ENCODE data around the gene LYPD6.

Gene LYPD6

DNA sequence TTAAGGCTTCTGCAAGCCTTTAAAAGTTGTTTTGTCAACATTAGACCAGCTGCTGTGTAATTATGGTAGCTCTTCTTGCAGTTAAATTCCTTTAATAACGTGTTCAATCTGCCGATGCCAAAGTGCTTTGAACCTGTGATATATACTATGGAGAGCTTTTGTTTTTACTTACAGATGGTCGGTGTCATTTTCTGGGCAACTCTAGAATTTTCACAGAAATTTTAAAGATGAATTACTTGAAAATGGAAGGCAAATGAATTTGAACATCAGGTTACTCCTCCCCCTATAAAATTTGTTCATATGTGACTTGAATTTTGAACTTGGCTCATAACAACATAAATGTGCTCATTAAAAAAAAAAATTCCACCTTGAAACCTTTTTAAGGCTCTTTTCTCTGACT lies 23.0 kb downstream of the LYPD6 start:
- FAIRE-seq = no peak

- FAIRE-seq = no peak
Observed at GRCh38 chr2:149355716-149356422, 25.5 kb downstream of the LYPD6 start.

DNA sequence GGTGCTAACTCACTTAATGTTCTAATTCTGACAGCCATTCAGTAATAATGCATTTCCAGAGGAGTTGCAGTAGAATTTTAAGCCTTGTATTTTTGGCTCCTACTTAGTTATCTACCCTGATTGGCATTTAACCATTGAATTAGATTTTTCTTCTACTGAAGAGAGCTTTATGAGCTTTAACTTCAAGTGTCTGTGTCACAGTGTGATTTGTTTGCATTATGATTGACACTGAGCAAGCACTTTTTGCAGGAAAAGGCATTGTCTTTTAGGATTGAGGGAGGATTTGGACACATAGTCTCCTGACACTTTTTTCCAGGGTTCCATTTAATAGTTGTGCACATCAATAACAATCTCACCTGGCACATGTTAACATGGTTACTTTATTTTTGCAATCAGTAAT lies 26.7 kb downstream of the LYPD6 start:
- no peak for FAIRE-seq

DNA sequence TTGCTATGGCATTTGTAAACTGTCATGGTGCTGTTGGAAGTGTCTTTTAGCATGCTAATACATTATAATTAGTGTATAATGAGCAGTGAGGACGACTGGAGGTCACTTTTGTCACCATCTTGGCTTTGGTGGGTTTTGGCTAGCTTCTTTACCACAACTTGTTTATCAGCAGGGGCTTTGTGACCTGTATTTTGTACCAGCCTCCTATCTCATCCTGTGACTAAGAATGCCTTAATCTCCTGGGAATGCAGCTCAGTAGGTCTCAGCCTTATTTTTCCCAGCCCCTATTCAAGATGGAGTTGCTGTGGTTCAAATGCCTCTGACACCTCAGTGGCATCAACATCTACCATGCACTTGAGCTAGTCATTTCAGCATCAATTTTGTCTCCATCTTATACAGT lies 29.7 kb downstream of the LYPD6 start:
- no peak for FAIRE-seq

DNA sequence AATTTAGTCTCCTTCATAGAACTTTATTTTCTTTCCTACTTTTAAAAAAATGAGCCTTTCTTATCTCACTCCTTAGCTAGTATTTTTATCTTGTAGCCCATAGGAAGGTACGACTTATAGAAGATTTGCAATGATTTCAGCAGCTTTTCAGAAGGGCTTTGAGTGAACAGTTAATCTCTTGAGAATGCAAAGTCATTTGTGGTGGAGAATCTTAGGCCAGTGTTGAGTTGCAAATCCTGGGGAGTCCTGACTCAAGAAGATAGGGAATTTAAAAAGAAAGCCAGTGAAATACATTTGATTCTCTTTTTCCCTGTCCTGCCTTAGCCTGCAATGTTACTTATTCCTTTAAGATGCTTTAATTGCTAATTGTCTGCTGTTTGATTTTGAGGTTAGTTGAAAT lies 33.6 kb downstream of the LYPD6 start:
- no peak for FAIRE-seq

- no peak for FAIRE-seq
Observed at GRCh38 chr2:149364839-149365238, 34.5 kb downstream of the LYPD6 start.

GRCh38 chr2:149365931-149366583 lies 35.7 kb downstream of the LYPD6 start:
- FAIRE-seq = no peak

DNA sequence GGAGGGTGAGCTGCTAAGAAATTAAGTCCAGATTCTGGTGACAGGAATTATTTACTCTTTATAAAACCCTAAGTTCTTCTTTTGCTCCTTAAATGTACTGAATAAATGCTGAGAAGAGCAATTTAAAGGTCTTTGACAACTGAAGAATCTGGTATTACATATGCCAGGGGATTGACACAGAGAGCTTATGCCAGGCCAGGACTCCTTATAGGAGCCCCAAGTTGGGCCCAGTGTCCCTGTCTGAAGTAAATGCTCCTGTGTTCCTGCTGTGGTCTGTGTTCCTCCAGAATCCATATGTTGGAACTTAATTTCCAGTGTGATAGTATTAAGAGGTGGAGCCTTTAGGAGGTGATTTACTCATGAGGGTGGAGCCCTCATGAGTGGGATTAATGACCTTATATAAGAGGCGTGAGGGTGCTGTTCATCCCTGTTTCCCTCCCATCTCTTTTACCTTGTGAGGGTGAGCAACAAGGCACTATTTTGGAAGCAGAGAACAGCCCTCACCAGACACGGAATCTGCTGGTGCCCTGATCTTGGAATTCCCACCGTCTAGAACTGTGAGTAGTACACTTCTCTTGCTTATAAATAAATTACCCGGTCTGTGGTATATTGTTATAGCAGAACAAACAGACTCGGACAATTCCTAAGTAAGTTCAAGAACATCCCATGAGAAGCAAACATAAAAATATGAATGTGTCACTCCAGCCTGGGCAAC lies 39.8 kb downstream of the LYPD6 start:
- no peak for FAIRE-seq

GRCh38 chr2:149371476-149371875 lies 41.1 kb downstream of the LYPD6 start:
- no peak for FAIRE-seq

DNA sequence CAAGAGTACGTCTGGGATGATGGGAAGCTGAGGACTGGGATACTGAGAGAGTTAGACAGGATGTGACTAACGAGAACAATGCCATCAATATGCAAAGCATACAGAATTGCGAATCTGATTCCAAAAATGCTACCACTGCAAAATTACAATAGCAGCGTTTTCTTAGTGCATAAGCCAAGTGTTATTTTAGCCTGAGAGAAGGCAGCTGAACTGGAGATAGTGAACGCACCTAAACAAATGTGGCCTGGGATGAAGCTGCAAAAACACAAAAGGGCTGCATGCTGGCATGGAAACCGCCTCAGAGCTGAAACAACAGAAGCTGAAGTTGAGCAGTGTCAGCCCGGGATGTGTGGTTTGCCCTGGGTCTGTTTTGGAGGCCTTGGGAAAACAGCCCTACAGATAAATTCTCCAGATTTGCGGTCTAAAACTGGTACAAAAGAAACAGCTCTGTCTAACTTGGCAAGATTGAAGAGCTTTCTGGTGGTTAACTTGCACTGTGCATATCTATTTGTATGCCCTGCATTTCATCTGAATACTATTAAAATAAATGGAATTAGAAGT lies 45.5 kb downstream of the LYPD6 start:
- FAIRE-seq = no peak

DNA sequence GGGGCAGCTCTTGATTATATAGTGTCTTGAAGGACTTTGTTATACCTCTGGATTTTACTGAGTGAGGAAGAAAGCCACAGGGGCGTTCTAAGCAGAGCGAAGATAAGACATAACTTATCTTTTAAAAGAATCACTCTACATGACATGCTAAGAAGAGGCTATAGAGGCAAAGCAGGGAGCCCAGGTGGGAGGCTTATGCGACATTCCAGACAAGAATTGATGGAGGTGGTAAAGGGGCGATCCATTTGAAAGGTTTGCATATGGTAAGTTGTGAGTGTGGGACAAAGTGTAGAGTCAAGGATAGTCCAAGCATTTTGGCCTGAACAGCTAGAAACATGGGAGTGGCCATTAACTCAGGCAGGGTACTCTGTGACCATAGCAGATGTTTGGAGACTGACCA lies 49.8 kb downstream of the LYPD6 start:
- no peak for FAIRE-seq

- FAIRE-seq = no peak
Observed at GRCh38 chr2:149383340-149383739, 53.0 kb downstream of the LYPD6 start.

GRCh38 chr2:149385350-149385749 lies 55.0 kb downstream of the LYPD6 start:
- no peak for FAIRE-seq

DNA sequence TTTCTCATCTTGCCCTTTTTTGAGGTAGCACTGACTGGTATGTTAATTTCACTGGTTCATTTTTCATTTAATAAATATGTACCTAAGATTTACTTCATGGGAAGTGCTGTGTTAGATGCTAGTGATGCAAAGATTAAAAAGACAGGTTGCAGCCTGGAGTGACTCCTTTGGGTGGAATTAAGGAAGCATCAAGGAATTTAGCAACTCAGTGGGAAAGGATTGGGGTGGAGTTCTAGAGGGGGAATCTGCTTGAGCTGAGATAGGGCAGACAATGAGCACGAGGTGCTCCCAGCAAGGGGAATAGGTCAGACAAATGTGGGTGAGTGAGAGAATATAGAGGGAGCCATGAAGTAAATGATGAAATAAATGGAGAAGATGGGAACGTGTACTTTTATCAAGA lies 57.0 kb downstream of the LYPD6 start:
- no peak for FAIRE-seq

DNA sequence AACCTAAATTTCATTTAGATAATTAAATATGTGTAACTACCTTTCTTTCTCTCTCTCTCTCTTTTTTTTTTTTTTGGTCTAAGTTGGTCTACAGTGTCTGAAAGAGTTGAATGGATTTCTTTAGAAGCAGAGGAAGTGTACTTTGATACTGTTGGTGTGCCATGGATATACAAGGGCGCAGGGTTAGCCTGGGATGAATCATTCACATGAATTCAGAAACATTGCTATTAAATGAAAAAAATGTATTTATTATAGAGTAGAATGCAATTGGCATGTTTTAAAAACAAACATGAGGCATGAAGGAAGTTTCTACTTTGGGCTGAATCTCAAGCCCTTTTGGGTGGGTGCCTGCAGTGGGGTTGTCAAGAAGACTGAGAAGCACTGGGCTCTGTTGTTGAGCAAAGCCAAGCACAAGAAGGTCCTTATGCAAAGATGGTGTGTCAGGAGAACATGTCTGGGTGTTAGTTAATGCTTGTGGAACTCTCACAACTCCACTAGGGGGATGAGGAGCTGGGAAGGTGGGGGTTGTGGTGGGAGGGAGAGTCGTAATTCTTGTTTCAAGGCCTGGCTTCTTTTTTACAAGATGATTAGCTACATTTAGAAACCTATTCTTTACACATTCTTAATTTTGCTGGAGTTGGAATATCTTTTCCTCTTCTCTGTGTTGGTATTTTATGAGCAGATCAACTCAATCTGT lies 57.9 kb downstream of the LYPD6 start:
- no peak for FAIRE-seq

DNA sequence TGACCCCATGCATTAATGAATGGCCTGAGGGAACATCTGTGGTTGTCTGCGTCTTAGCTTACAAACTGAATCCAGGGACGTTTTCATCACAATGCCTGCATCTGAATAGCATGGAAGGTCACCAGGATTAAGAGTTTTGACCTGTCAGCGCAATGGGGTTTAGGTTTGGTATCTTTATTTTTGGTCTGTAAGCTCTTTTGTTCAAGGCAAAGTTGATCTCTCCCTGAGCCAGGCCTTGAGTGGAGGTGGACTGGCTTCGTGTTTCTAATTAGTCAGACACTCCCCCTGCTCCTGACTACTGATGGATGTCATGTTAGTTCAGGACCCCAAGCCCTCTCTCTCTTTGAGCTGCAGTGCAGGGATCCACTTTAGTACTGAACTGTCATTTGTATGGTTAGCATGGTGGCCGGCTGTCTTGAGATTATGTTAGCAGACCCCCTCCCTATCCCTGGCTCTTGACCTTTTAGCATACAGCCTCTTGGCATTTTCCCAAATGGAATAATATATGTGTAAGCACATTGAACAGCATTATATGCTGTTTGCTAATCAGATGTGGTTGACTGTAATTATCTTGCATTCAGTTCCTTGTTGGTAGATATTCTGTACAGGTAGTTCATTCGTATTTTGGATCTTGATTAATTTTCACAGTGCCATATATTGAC lies 59.2 kb downstream of the LYPD6 start:
- FAIRE-seq = no peak

DNA sequence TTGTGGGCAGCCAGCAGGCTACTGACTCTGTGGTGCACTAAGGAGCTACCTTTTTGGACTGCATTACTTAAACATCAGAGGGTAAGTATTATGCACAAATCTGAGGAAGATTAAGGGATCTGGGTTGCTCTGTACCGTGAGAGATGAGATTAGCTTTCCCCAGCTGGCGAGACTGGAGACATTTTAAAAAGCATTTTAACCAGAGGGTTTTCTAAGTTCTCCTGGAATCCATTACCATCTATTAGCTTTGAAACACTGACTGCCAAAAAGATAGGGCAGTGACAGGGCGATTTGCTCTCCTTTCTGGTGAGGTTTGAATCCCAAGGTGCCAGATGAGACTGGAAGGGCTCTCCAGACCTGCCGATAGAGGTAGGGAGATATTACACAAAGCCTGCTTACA lies 63.2 kb downstream of the LYPD6 start:
- no peak for FAIRE-seq

DNA sequence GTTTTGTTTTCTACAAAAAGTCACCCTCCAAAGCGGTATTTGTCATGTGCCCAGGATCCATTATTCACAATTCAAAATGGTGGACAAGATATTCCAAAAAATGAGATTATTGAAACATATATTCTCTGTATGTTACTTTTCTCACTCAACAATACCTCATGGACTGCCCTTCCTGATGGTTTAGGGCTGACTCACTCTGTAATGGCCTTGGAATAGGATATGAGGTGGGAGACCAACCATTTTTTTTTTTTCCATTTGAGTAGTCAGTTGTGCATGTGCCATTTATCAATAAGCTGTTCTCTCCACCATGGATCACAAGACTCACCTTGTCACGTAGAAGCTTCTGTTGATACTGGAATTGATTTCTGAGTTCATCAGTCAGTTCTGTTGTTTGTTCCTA lies 64.5 kb downstream of the LYPD6 start:
- FAIRE-seq = no peak

DNA sequence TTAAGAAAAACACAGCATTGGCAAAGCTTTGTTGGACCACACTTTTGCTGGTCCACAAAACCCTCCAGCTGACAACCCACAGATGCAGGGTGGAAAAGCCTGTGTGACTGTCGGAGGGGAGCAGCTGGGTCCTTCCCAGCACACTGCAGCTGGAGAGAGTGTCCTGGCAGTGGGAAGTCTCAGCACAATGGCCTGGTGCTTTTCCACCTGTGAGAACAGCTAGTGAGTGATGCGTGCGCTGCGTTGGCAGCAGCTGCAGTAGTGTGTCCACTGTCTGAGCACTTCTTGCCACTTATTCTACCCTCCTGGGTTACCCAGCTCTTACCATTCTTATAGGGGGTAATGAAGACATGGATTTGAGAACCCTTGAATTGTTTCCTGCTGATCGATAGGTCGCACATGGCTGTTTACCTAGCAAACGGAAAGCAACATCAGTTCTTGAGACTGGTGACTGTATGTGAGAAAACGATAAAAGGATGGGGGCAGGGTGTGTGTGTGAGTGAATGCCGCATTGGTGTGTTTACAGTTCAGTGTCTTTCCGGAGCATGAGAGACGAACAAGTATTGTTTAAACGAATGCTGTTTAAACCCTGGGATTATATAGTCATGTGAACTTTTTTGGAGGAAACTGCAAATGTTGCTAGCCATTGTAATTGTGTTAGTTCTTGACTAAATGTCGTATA lies 69.7 kb downstream of the LYPD6 start:
- FAIRE-seq = no peak

GRCh38 chr2:149400997-149401396 lies 70.6 kb downstream of the LYPD6 start:
- FAIRE-seq = no peak

DNA sequence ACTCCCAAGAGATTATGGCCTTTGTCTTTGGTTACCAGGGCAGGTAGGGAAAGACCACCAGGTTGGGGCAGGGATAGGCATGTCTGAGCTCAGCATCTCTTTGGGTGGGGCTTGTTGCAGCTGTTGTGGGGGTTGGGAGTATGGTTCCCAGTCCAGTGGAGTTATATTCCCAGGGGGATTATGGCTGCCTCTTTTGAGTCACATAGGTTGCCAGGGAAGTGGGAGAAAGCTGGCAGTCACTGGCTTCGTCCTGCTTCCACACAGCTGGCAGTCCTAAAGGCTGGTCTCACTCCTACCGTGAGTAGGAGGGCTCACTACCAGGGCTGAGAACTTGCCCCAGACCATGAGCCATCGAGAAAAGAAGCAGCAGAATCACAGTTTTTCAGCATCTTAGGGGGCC lies 79.1 kb downstream of the LYPD6 start:
- FAIRE-seq = no peak

Measured in TTC549 (cell line).